Measurements from ENCODE around the gene FGF10.

GRCh38 chr5:44300551-44300950, 88.7 kb downstream of the FGF10 start:
- TF ChIP-seq CTCF (IDR thresholded peaks at IDR 0.05) (no peak), POLR2A (IDR thresholded peaks at IDR 0.05) (no peak)
